ENCODE data around the gene AK8. TPM values are rescaled to one million over a fixed set of nuclear protein-coding genes. Genes with fewer than 3 reads are reported as not detected.

AK8 gene
- total RNA-seq, 2 donors from 2014 or later: 0.66 TPM; not detected in 1

GRCh38 chr9:132797861-132798659, 80.0 kb downstream of the AK8 start:
- ATAC-seq (replicated peaks): no peak
- Mint-ChIP-seq H3K27ac (no peak overlapping the region), H3K36me3 (ENCODE audit: low read depth) (no peaks in the 10 kb centered on the region), H3K27me3 (peaks cover 47% of the 10 kb centered on the region), H3K4me1 (no peaks in the 10 kb centered on the region), H3K9me3 (no peaks in the 10 kb centered on the region), H3K4me3 (no peak overlapping the region)

GRCh38 chr9:132795511-132796303, 82.4 kb downstream of the AK8 start:
- H3K36me3 Mint-ChIP-seq (ENCODE audit: low read depth): no peaks in the 10 kb centered on the region
- H3K27ac Mint-ChIP-seq: no peak overlapping the region
- peaks cover 44% of the 10 kb centered on the region for H3K27me3 Mint-ChIP-seq
- no peak for ATAC-seq (replicated peaks)
- H3K9me3 Mint-ChIP-seq: no peaks in the 10 kb centered on the region
- no peaks in the 10 kb centered on the region for H3K4me1 Mint-ChIP-seq
- no peak overlapping the region for H3K4me3 Mint-ChIP-seq

GRCh38 chr9:132794730-132795380, 83.2 kb downstream of the AK8 start:
- no peak overlapping the region for H3K4me3 Mint-ChIP-seq
- H3K4me1 Mint-ChIP-seq: no peaks in the 10 kb centered on the region
- no peak for ATAC-seq (replicated peaks)
- H3K27ac Mint-ChIP-seq: no peak overlapping the region
- H3K36me3 Mint-ChIP-seq (ENCODE audit: low read depth): no peaks in the 10 kb centered on the region
- no peaks in the 10 kb centered on the region for H3K9me3 Mint-ChIP-seq
- peaks cover 38% of the 10 kb centered on the region for H3K27me3 Mint-ChIP-seq

GRCh38 chr9:132793606-132794580, 84.2 kb downstream of the AK8 start:
- Mint-ChIP-seq H3K4me1 (no peaks in the 10 kb centered on the region), H3K27ac (no peak overlapping the region), H3K9me3 (no peaks in the 10 kb centered on the region), H3K36me3 (ENCODE audit: low read depth) (no peaks in the 10 kb centered on the region), H3K27me3 (peaks cover 29% of the 10 kb centered on the region), H3K4me3 (no peak overlapping the region)
- ATAC-seq (replicated peaks): no peak

- Mint-ChIP-seq H3K27ac (no peak overlapping the region), H3K27me3 (peaks cover 40% of the 10 kb centered on the region), H3K9me3 (peaks cover 8% of the 10 kb centered on the region), H3K4me1 (peaks cover 4% of the 10 kb centered on the region), H3K36me3 (ENCODE audit: low read depth) (no peaks in the 10 kb centered on the region), H3K4me3 (no peak overlapping the region)
- ATAC-seq (replicated peaks): no peak
Observed at GRCh38 chr9:132792547-132792946, 85.5 kb downstream of the AK8 start.

GRCh38 chr9:132791699-132792240, 86.3 kb downstream of the AK8 start:
- Mint-ChIP-seq H3K36me3 (ENCODE audit: low read depth) (no peaks in the 10 kb centered on the region), H3K9me3 (peaks cover 9% of the 10 kb centered on the region), H3K27ac (no peak overlapping the region), H3K4me3 (no peak overlapping the region), H3K27me3 (peaks cover 39% of the 10 kb centered on the region), H3K4me1 (peaks cover 6% of the 10 kb centered on the region)
- ATAC-seq (replicated peaks): no peak

GRCh38 chr9:132789719-132790118, 88.4 kb downstream of the AK8 start:
- Mint-ChIP-seq H3K4me3 (no peak overlapping the region), H3K9me3 (peaks cover 9% of the 10 kb centered on the region), H3K36me3 (ENCODE audit: low read depth) (no peaks in the 10 kb centered on the region), H3K27ac (no peak overlapping the region), H3K4me1 (peaks cover 6% of the 10 kb centered on the region), H3K27me3 (peaks cover 42% of the 10 kb centered on the region)
- no peak for ATAC-seq (replicated peaks)

GRCh38 chr9:132788378-132788777, 89.7 kb downstream of the AK8 start:
- Mint-ChIP-seq H3K27me3 (peaks cover 41% of the 10 kb centered on the region), H3K9me3 (peaks cover 9% of the 10 kb centered on the region), H3K27ac (no peak overlapping the region), H3K4me1 (peaks cover 6% of the 10 kb centered on the region), H3K4me3 (no peak overlapping the region), H3K36me3 (ENCODE audit: low read depth) (no peaks in the 10 kb centered on the region)
- ATAC-seq (replicated peaks): no peak

GRCh38 chr9:132787748-132788159, 90.3 kb downstream of the AK8 start:
- ATAC-seq (replicated peaks): peak; percentile 59
- Mint-ChIP-seq H3K4me1 (peaks cover 6% of the 10 kb centered on the region), H3K27ac (no peak overlapping the region), H3K27me3 (peaks cover 39% of the 10 kb centered on the region), H3K36me3 (ENCODE audit: low read depth) (no peaks in the 10 kb centered on the region), H3K4me3 (no peak overlapping the region), H3K9me3 (peaks cover 9% of the 10 kb centered on the region)

- H3K27me3 Mint-ChIP-seq: peaks cover 53% of the 10 kb centered on the region
- no peaks in the 10 kb centered on the region for H3K36me3 Mint-ChIP-seq (ENCODE audit: low read depth)
- H3K4me1 Mint-ChIP-seq: peaks cover 15% of the 10 kb centered on the region
- H3K9me3 Mint-ChIP-seq: peaks cover 9% of the 10 kb centered on the region
- no peak overlapping the region for H3K4me3 Mint-ChIP-seq
- H3K27ac Mint-ChIP-seq: no peak overlapping the region
- no peak for ATAC-seq (replicated peaks)
Observed at GRCh38 chr9:132784286-132784830, 93.7 kb downstream of the AK8 start.

GRCh38 chr9:132783006-132783405, 95.1 kb downstream of the AK8 start:
- H3K4me3 Mint-ChIP-seq: no peak overlapping the region
- no peaks in the 10 kb centered on the region for H3K36me3 Mint-ChIP-seq (ENCODE audit: low read depth)
- peaks cover 47% of the 10 kb centered on the region for H3K27me3 Mint-ChIP-seq
- no peak for ATAC-seq (replicated peaks)
- H3K27ac Mint-ChIP-seq: no peak overlapping the region
- H3K4me1 Mint-ChIP-seq: peaks cover 15% of the 10 kb centered on the region
- peaks cover 4% of the 10 kb centered on the region for H3K9me3 Mint-ChIP-seq

GRCh38 chr9:132782037-132782436, 96.0 kb downstream of the AK8 start:
- Mint-ChIP-seq H3K9me3 (no peaks in the 10 kb centered on the region), H3K27me3 (peaks cover 40% of the 10 kb centered on the region), H3K27ac (no peak overlapping the region), H3K4me3 (no peak overlapping the region), H3K4me1 (peaks cover 9% of the 10 kb centered on the region), H3K36me3 (ENCODE audit: low read depth) (no peaks in the 10 kb centered on the region)
- ATAC-seq (replicated peaks): no peak

GRCh38 chr9:132780230-132781007, 97.7 kb downstream of the AK8 start:
- no peaks in the 10 kb centered on the region for H3K36me3 Mint-ChIP-seq (ENCODE audit: low read depth)
- no peak overlapping the region for H3K27ac Mint-ChIP-seq
- H3K4me1 Mint-ChIP-seq: peaks cover 9% of the 10 kb centered on the region
- H3K4me3 Mint-ChIP-seq: peak overlapping the region; percentile 46
- peak; percentile 87 for ATAC-seq (replicated peaks)
- peaks cover 31% of the 10 kb centered on the region for H3K27me3 Mint-ChIP-seq
- no peaks in the 10 kb centered on the region for H3K9me3 Mint-ChIP-seq
